SK-N-SH (cell line): ENCODE measurements around the gene ITGA8. TPM values are rescaled to one million over a fixed set of nuclear protein-coding genes. Genes with fewer than 3 reads are reported as not detected.

ENCODE experiments used
- CTCF ChIA-PET: fragments of 300-600, 350-600 bp; formaldehyde crosslinking; extraction: SDS; loops from one replicate; lab custom pipeline; 2021; lab: Yijun Ruan, JAX
- POLR2A ChIA-PET: fragments of 350-600 bp; sonication (Branson Sonifier 250); formaldehyde crosslinking; extraction: SDS; loops from one replicate; lab custom pipeline; 2020; ENCODE audit warnings: antibody characterized with exemption, inconsistent platforms; lab: Yijun Ruan, JAX
- DNase-seq: peaks from one replicate; pipeline ENCODE4 v3.0.0; 2012
- H2AFZ ChIP-seq: fragments of 200-600 bp; sonication (generic); 2 replicates; pipeline ENCODE4 v1.8.1; 2016; ENCODE audit warnings: antibody characterized with exemption, mild to moderate bottlenecking, low read depth
- H3F3A ChIP-seq: fragments of 200-600 bp; sonication (generic); replicated peaks from 2 replicates; pipeline ENCODE3; 2016; ENCODE audit warnings: antibody characterized with exemption, mild to moderate bottlenecking; ENCODE audit not compliant: insufficient read depth
- H3K27ac ChIP-seq, 2 experiments: fragments of 200-500 bp in 1 of 2; fragments of 200-600 bp in 1 of 2; sonication (Bioruptor generic) in 1 of 2; sonication (generic), shearing (Covaris generic) in 1 of 2; 2 replicates each; pipeline versions ENCODE4 v1.5.1 to v1.6.1; 2014 to 2016; ENCODE audit warnings: low read depth in 2 of 2, inconsistent platforms in 1 of 2, low read length in 1 of 2, mild to moderate bottlenecking in 1 of 2, mixed read lengths in 1 of 2
- H3K27me3 ChIP-seq: fragments of 200-600 bp; sonication (generic), shearing (Covaris generic); 2 replicates; pipeline ENCODE4 v1.6.1; 2016; ENCODE audit warnings: mixed run types; ENCODE audit not compliant: insufficient read depth
- H3K36me3 ChIP-seq, 2 experiments: fragments of 200-500 bp in 1 of 2; fragments of 200-600 bp in 1 of 2; sonication (Bioruptor generic) in 1 of 2; sonication (generic) in 1 of 2; replicated peaks in 1 of 2; 2 replicates each; pipeline versions ENCODE3 to v1.5.1; 2014 to 2016; ENCODE audit warnings: low read length in 1 of 2, mild to moderate bottlenecking in 1 of 2; ENCODE audit not compliant: insufficient read depth in 2 of 2, control insufficient read depth in 1 of 2
- H3K4me1 ChIP-seq, 2 experiments: fragments of 200-500 bp in 1 of 2; fragments of 200-600 bp in 1 of 2; sonication (Bioruptor generic) in 1 of 2; sonication (generic), shearing (Covaris generic) in 1 of 2; 2 replicates each; pipeline versions ENCODE4 v1.5.1 to v1.6.1; 2014 to 2016; ENCODE audit warnings: low read depth in 1 of 2, low read length in 1 of 2, mixed run types in 1 of 2; ENCODE audit not compliant: insufficient read depth in 2 of 2, control insufficient read depth in 1 of 2
- H3K4me2 ChIP-seq: fragments of 200-600 bp; sonication (generic), shearing (Covaris generic); 2 replicates; pipeline ENCODE4 v1.6.1; 2017; ENCODE audit warnings: mixed run types
- H3K4me3 ChIP-seq, 2 experiments: fragments of 200-500 bp in 1 of 2; fragments of 200-600 bp in 1 of 2; sonication (Bioruptor generic) in 1 of 2; sonication (generic), shearing (Covaris generic) in 1 of 2; 2 replicates each; pipeline versions ENCODE4 v1.5.1 to v1.8.1; 2014 to 2016; ENCODE audit warnings: low read depth in 2 of 2, inconsistent platforms in 1 of 2, low read length in 1 of 2, mild to moderate bottlenecking in 1 of 2, mixed read lengths in 1 of 2, moderate library complexity in 1 of 2
- H3K79me2 ChIP-seq: fragments of 200-600 bp; sonication (generic); 2 replicates; pipeline ENCODE4 v1.8.1; 2017; ENCODE audit warnings: mild to moderate bottlenecking; ENCODE audit not compliant: insufficient read depth
- H3K9ac ChIP-seq: fragments of 200-600 bp; sonication (generic); 2 replicates; pipeline ENCODE4 v1.6.1; 2017; ENCODE audit warnings: mixed run types
- H3K9me2 ChIP-seq: fragments of 200-600 bp; sonication (generic); 2 replicates; pipeline ENCODE4 v1.6.1; 2017; ENCODE audit warnings: mixed run types
- H3K9me3 ChIP-seq: fragments of 200-600 bp; sonication (generic); 2 replicates; pipeline ENCODE4 v1.6.1; 2017; ENCODE audit warnings: mixed run types, mild to moderate bottlenecking, moderate library complexity
- H4K20me1 ChIP-seq: fragments of 200-600 bp; sonication (generic); 2 replicates; pipeline ENCODE4 v1.6.1; 2017; ENCODE audit warnings: mild to moderate bottlenecking, mixed run types; ENCODE audit not compliant: insufficient read depth
- CTCF ChIP-seq: fragments of 200-600 bp; sonication (generic); IDR thresholded peaks from 2 replicates; pipeline ENCODE4 v1.6.1; 2017; ENCODE audit warnings: antibody characterized with exemption, mild to moderate bottlenecking, moderate library complexity
- EP300 ChIP-seq, 2 experiments: IDR thresholded peaks; 2 replicates each; pipeline versions ENCODE4 v1.4.0 to v1.6.1; 2012; ENCODE audit warnings: borderline replicate concordance in 1 of 2, low read depth in 1 of 2, low read length in 1 of 2
- FOSL2 ChIP-seq: IDR thresholded peaks from 2 replicates; pipeline ENCODE4 v1.4.0; 2012; ENCODE audit warnings: low read depth, mild to moderate bottlenecking, moderate library complexity, borderline replicate concordance
- JUND ChIP-seq: IDR thresholded peaks from 2 replicates; pipeline ENCODE4 v1.4.0; 2012
- MXI1 ChIP-seq: IDR thresholded peaks from 2 replicates; pipeline ENCODE4 v1.6.1; 2012; ENCODE audit warnings: mild to moderate bottlenecking, low read depth, low read length, improper control_type of control experiment
- PBX3 ChIP-seq: IDR thresholded peaks from 2 replicates; pipeline ENCODE4; 2012
- WGBS: methylation state at CpG from one replicate; pipeline ENCODE4 v1.1.6; 2017; ENCODE audit warnings: low lambda C conversion rate; 5-methylcytosine and 5-hydroxymethylcytosine counted together
- polyA plus RNA-seq, 3 experiments: library from polyadenylated mRNA; depleted of rRNA; stranded (reverse); fragments of >200 nt; gene quantifications; 2 replicates each; pipeline ENCODE4 v1.2.3, GENCODE V29; 2012

The ITGA8 gene
- polyA plus RNA-seq, 1 of the 3 experiments (the other 2 are of a cell fraction): not detected

GRCh38 chr10:15521328-15521903 lies 198.3 kb downstream of the ITGA8 start:
- H3K4me3 ChIP-seq: no peak overlapping the region
- no peaks in the 10 kb centered on the region for H4K20me1 ChIP-seq
- no peaks in the 10 kb centered on the region for H3K9me2 ChIP-seq
- H3F3A ChIP-seq: no peaks in the 10 kb centered on the region
- POLR2A ChIA-PET: no interaction called here
- CTCF ChIA-PET: interaction anchor here (1.1 kb wide), 1 partner anchor 19 kb away, joined by 3 read pairs; no protein-coding TSS in a partner anchor
- H3K4me1 ChIP-seq: no peaks in the 10 kb centered on the region
- H3K9me3 ChIP-seq: no peaks in the 10 kb centered on the region
- no peak overlapping the region for H2AFZ ChIP-seq
- H3K9ac ChIP-seq: no peak overlapping the region
- DNase-seq: no peak
- H3K27ac ChIP-seq: no peak overlapping the region
- peaks cover 5% of the 10 kb centered on the region; the same call in 1 of the 2 replicates for H3K27me3 ChIP-seq
- TF ChIP-seq CTCF (no peak), EP300 (IDR thresholded peaks at IDR 0.05; ENCODE audit: borderline replicate concordance in 1 of 2, low read depth in 1 of 2, low read length in 1 of 2) (no peak), MXI1 (no peak), PBX3 (no peak)
- 36% methylated on average over 11 of the region's 11 CpGs for WGBS
- no peak overlapping the region for H3K4me2 ChIP-seq
- H3K79me2 ChIP-seq: no peaks in the 10 kb centered on the region
- H3K36me3 ChIP-seq: no peaks in the 10 kb centered on the region

- WGBS: 24% methylated on average over 4 of the region's 4 CpGs
- Histone ChIP-seq H3K9ac (no peak overlapping the region), H3K9me2 (no peaks in the 10 kb centered on the region), H3K79me2 (no peaks in the 10 kb centered on the region), H3K4me2 (no peak overlapping the region), H3K4me3 (no peak overlapping the region), H4K20me1 (no peaks in the 10 kb centered on the region), H3K9me3 (no peaks in the 10 kb centered on the region), H3F3A (no peaks in the 10 kb centered on the region), H3K27me3 (no peaks in the 10 kb centered on the region), H3K4me1 (no peaks in the 10 kb centered on the region), H3K36me3 (no peaks in the 10 kb centered on the region), H2AFZ (no peak overlapping the region), H3K27ac (no peak overlapping the region)
- DNase-seq: no peak
- POLR2A ChIA-PET: no interaction called here
- TF ChIP-seq JUND: no peak
- no peak for TF ChIP-seq FOSL2
- CTCF ChIA-PET: no interaction called here
These were observed 201.5 kb downstream of the ITGA8 start for GRCh38 chr10:15518250-15518649.
